Peyer's patch (tissue), 4 donors: Measurements from ENCODE around the gene NPRL2.

Experiments used
- CTCF ChIP-seq, 6 experiments: fragments of 450-650 bp in 4 of 6; fragments of 200-600 bp in 2 of 6; sonication (generic) in 1 of 6; IDR thresholded peaks; one replicate each; pipeline ENCODE4 v1.5.1; 2017 to 2019; ENCODE audit warnings: antibody characterized with exemption in 6 of 6, mild to moderate bottlenecking in 3 of 6, moderate library complexity in 1 of 6
- POLR2A ChIP-seq, 2 donors: fragments of 450-650 bp; IDR thresholded peaks; one replicate each; pipeline ENCODE4 v1.5.1; 2017; ENCODE audit warnings: antibody characterized with exemption in 2 of 2, mild to moderate bottlenecking in 2 of 2, moderate library complexity in 2 of 2

DNA sequence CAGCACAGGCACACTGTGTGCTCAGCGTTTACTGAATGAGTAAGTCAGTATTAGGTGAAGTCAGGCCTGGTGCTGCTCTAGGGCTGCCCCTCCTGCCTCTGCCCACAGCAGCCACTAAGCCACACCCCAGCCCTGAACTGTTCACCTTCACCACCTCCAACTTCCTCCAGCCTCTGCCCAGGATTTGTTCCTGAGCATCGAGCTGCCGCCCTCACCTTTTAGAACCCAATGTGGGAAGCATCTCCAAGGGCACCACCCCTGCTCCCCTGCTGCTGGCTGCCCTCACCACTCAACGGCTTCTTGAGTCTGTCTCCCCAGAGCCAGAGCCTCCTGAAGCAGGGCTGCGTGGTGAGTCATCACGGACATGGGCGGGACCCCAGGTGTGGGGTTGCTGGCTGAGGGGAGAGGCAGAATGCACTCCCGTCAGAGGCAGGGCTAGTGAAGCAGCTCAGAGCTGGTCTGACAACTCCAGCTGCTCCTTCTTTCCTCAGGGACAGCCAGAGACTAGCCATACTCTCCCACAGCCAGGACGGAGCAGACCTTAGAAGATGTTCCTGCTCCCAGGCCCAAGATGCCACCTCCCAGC is 33.8 kb downstream of the NPRL2 start:
- TF ChIP-seq CTCF (IDR thresholded peaks at IDR 0.05): no peak
- TF ChIP-seq POLR2A (IDR thresholded peaks at IDR 0.05): peak; percentile 52 to 66
